Stimulated activated CD4-positive, alpha-beta T cell treated with anti-CD3 and anti-CD28 coated beads, Interleukin-12 subunit alpha, Interleukin-12 subunit beta, amount 100 ng/mL, for 4 hours (primary cell): ENCODE data around the gene UGT1A8.

Experiments
- DNase-seq: peaks from one replicate; pipeline ENCODE4 v3.0.0-alpha.2; 2020

Gene UGT1A8

GRCh38 chr2:233772153-233772552 is 154.7 kb downstream of the UGT1A8 start:
- no peak for DNase-seq

GRCh38 chr2:233772583-233772982 is 155.2 kb downstream of the UGT1A8 start:
- DNase-seq: no peak

- DNase-seq: no peak
Measured at GRCh38 chr2:233773854-233774253, 156.4 kb downstream of the UGT1A8 start.

- DNase-seq: no peak
Measured at GRCh38 chr2:233775414-233775813, 158.0 kb downstream of the UGT1A8 start.

- DNase-seq: no peak
Measured at GRCh38 chr2:233778030-233778429, 160.6 kb downstream of the UGT1A8 start, which contains the start of gene MROH2A. TSS of gene MROH2A (plus strand) at chr2:233778330. CDS start at chr2:233779359, 1,029 bp downstream.

GRCh38 chr2:233779722-233780121 is 162.3 kb downstream of the UGT1A8 start:
- no peak for DNase-seq

GRCh38 chr2:233780771-233781170 is 163.3 kb downstream of the UGT1A8 start:
- DNase-seq: no peak

- no peak for DNase-seq
Measured at GRCh38 chr2:233789554-233789953, 172.1 kb downstream of the UGT1A8 start.

GRCh38 chr2:233791151-233791882 is 173.9 kb downstream of the UGT1A8 start:
- no peak for DNase-seq

GRCh38 chr2:233791883-233792329 is 174.5 kb downstream of the UGT1A8 start:
- no peak for DNase-seq

GRCh38 chr2:233792720-233793119 is 175.3 kb downstream of the UGT1A8 start:
- no peak for DNase-seq

GRCh38 chr2:233793465-233794127 is 176.2 kb downstream of the UGT1A8 start:
- no peak for DNase-seq

GRCh38 chr2:233794128-233794658 is 176.8 kb downstream of the UGT1A8 start:
- no peak for DNase-seq

GRCh38 chr2:233795735-233796171 is 178.3 kb downstream of the UGT1A8 start:
- DNase-seq: no peak

GRCh38 chr2:233796254-233796653 is 178.8 kb downstream of the UGT1A8 start:
- no peak for DNase-seq

- DNase-seq: no peak
Measured at GRCh38 chr2:233798335-233799086, 181.1 kb downstream of the UGT1A8 start.

GRCh38 chr2:233799087-233799665 is 181.7 kb downstream of the UGT1A8 start:
- no peak for DNase-seq

GRCh38 chr2:233799716-233800115 is 182.3 kb downstream of the UGT1A8 start:
- DNase-seq: no peak

GRCh38 chr2:233800208-233800607 is 182.8 kb downstream of the UGT1A8 start:
- no peak for DNase-seq

GRCh38 chr2:233801357-233802131 is 184.1 kb downstream of the UGT1A8 start:
- DNase-seq: no peak

GRCh38 chr2:233802132-233802815 is 184.8 kb downstream of the UGT1A8 start:
- no peak for DNase-seq
